Panc1 (cell line): ENCODE measurements around the gene ERBB2. TPM values are rescaled to one million over a fixed set of nuclear protein-coding genes. Genes with fewer than 3 reads are reported as not detected.

Source experiments
- ATAC-seq: fragments of 200-7000 bp; cut with Tn5 transposase; 2 replicates; pipeline ENCODE4 v1.9.1; 2020; ENCODE audit warnings: mild to moderate bottlenecking, moderate library complexity
- BruUV-seq: library from RNA; stranded (reverse); fragments of 400-500 nt; replicated peaks from 2 replicates; lab custom pipeline; 2021; lab: Mats Ljungman, UMichigan
- CTCF ChIA-PET: fragments of 300-600 bp; sonication (Branson Sonifier 250); formaldehyde crosslinking; loops from one replicate; lab custom pipeline; 2022; ENCODE audit warnings: antibody characterized with exemption; lab: Charles Lee
- POLR2A ChIA-PET: fragments of 300-600 bp; sonication (Branson Sonifier 250); formaldehyde crosslinking; loops from one replicate; lab custom pipeline; 2022; ENCODE audit warnings: antibody characterized with exemption; lab: Charles Lee
- DNase-seq: peaks from one replicate; pipeline ENCODE4 v3.0.0-alpha.2; 2010; ENCODE audit warnings: low read depth, low spot score
- H3K27ac ChIP-seq: 2 replicates; pipeline ENCODE4 v1.5.1; 2011; ENCODE audit warnings: mild to moderate bottlenecking, low read length, inconsistent platforms
- H3K27me3 ChIP-seq: fragments of 200-500 bp; sonication (Bioruptor generic); 2 replicates; pipeline ENCODE4 v1.6.0; 2014; ENCODE audit warnings: low read length, inconsistent platforms; ENCODE audit not compliant: control insufficient read depth, insufficient read depth
- H3K36me3 ChIP-seq: fragments of 200-500 bp; sonication (Bioruptor generic); 2 replicates; pipeline ENCODE4 v1.5.1; 2014; ENCODE audit warnings: inconsistent platforms, mild to moderate bottlenecking, low read length, moderate library complexity; ENCODE audit not compliant: control insufficient read depth, insufficient read depth
- H3K4me1 ChIP-seq: 2 replicates; pipeline ENCODE4 v1.5.1; 2011; ENCODE audit warnings: inconsistent platforms, mild to moderate bottlenecking, low read length, moderate library complexity; ENCODE audit not compliant: control insufficient read depth, insufficient read depth
- H3K4me3 ChIP-seq, 2 experiments: 2 replicates each; pipeline ENCODE4 v1.5.1; 2011 to 2012; ENCODE audit warnings: low read depth in 2 of 2, low read length in 2 of 2, mild to moderate bottlenecking in 2 of 2, inconsistent platforms in 1 of 2, moderate library complexity in 1 of 2
- H3K9me3 ChIP-seq: fragments of 200-500 bp; sonication (Bioruptor generic); 2 replicates; pipeline ENCODE4 v1.5.1; 2014; ENCODE audit warnings: low read depth, mild to moderate bottlenecking, inconsistent platforms, low read length, moderate library complexity; ENCODE audit not compliant: control insufficient read depth, insufficient read depth
- CTCF ChIP-seq: fragments of 450-650 bp; IDR thresholded peaks from 2 replicates; pipeline ENCODE4 v1.5.1; 2017; ENCODE audit warnings: mild to moderate bottlenecking
- POLR2AphosphoS5 ChIP-seq: IDR thresholded peaks from 2 replicates; pipeline ENCODE4 v1.6.1; 2012; ENCODE audit warnings: mild to moderate bottlenecking, low read depth, low read length, moderate library complexity
- SIN3A ChIP-seq: IDR thresholded peaks from 2 replicates; pipeline ENCODE4 v1.6.1; 2012; ENCODE audit warnings: low read depth, mild to moderate bottlenecking, low read length, moderate library complexity, borderline replicate concordance; ENCODE audit not compliant: insufficient read depth
- TCF7L2 ChIP-seq: IDR thresholded peaks from 2 replicates; pipeline ENCODE4 v1.6.1; 2011; ENCODE audit warnings: mild to moderate bottlenecking, low read depth, low read length, inconsistent platforms
- in situ Hi-C: cut with HindIII; loops from 2 replicates; pipeline ENCODE4 v1.10.0; 2016; ENCODE audit warnings: low sequenced_read_pairs, low pct_unique_long_range_greater_than_20kb
- intact Hi-C: fragments of 100-400 bp; cut with micrococcal nuclease; formaldehyde crosslinking; loops from one replicate; pipeline ENCODE4 v1.10.0; 2022; ENCODE audit not compliant: unreplicated experiment
- total RNA-seq: library from RNA; stranded (reverse); gene quantifications from one replicate; pipeline ENCODE4 v1.2.1, GENCODE V29; 2021; ENCODE audit not compliant: unreplicated experiment
- TF ChIP-seq, protein P1 (sequence below), 2 experiments: IDR thresholded peaks; 2 replicates each; pipeline ENCODE4 v1.6.1; 2011 to 2012; ENCODE audit warnings: low read depth in 2 of 2, control low read depth in 1 of 2, low read length in 1 of 2, mild to moderate bottlenecking in 1 of 2, moderate library complexity in 1 of 2; ENCODE audit not compliant: insufficient read depth in 1 of 2

Gene ERBB2
- total RNA-seq, 1 experiment from 2014 or later: 68.6 TPM

DNA sequence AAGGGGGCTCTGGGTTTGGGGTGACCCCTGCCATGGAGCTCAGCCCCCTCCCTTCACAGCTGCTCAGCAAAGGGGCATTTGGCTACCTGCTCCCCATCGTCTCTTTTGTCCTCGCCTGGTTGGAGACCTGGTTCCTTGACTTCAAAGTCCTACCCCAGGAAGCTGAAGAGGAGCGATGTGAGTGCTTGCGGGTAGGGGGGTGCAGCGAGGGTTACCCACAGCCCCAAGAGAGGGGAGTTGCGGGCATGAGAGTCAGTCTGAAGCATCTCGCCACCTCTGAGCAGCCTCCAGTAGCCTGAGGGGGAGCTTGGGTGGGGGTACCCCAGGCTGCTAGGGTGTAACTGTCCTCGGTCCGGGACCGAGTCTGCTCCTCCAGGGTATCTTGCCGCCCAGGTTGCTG, 41.5 kb upstream of the ERBB2 start:
- intact Hi-C loops (no loop called here), in situ Hi-C loops (no loop called here)
- no peaks in the 10 kb centered on the region for H3K9me3 ChIP-seq
- H3K4me1 ChIP-seq: peaks cover 6% of the 10 kb centered on the region
- BruUV-seq: no TSS peak
- no peaks in the 10 kb centered on the region for H3K36me3 ChIP-seq
- H3K27ac ChIP-seq: no peak overlapping the region
- ChIA-PET CTCF (no interaction called here), POLR2A (no interaction called here)
- no peak overlapping the region for H3K4me3 ChIP-seq
- DNase-seq (no peak), ATAC-seq (no peak)
- H3K27me3 ChIP-seq: no peaks in the 10 kb centered on the region
- TF ChIP-seq POLR2AphosphoS5: no peak

- DNase-seq (no peak), ATAC-seq (no peak)
- Histone ChIP-seq H3K27me3 (no peaks in the 10 kb centered on the region), H3K36me3 (no peaks in the 10 kb centered on the region), H3K9me3 (no peaks in the 10 kb centered on the region), H3K4me3 (no peak overlapping the region), H3K27ac (no peak overlapping the region), H3K4me1 (peaks cover 8% of the 10 kb centered on the region)
- intact Hi-C loops (no loop called here), in situ Hi-C loops (no loop called here)
- ChIA-PET CTCF (no interaction called here), POLR2A (no interaction called here)
- no TSS peak for BruUV-seq
- TF ChIP-seq SIN3A: no peak
- TF ChIP-seq POLR2AphosphoS5: no peak
Observed at GRCh38 chr17:39658760-39659159, 41.1 kb upstream of the ERBB2 start.

GRCh38 chr17:39659279-39660010, 40.4 kb upstream of the ERBB2 start:
- Histone ChIP-seq H3K9me3 (no peaks in the 10 kb centered on the region), H3K4me1 (peaks cover 15% of the 10 kb centered on the region), H3K27ac (no peak overlapping the region), H3K27me3 (no peaks in the 10 kb centered on the region), H3K4me3 (no peak overlapping the region), H3K36me3 (no peaks in the 10 kb centered on the region)
- DNase-seq (no peak), ATAC-seq (no peak)
- ChIA-PET POLR2A (interaction anchor here (0.6 kb wide), 1 partner anchor 46 kb away, joined by 4 read pairs; no protein-coding TSS in a partner anchor), CTCF (interaction anchor here (0.7 kb wide), 1 partner anchor 40 kb away, joined by 3 read pairs; no protein-coding TSS in a partner anchor)
- BruUV-seq: no TSS peak
- intact Hi-C loops: no loop called here
- in situ Hi-C loops: no loop called here
- TF ChIP-seq POLR2AphosphoS5 (no peak), SIN3A (no peak), TCF7L2 (no peak), CTCF (no peak)
- TF ChIP-seq, protein P1, sequence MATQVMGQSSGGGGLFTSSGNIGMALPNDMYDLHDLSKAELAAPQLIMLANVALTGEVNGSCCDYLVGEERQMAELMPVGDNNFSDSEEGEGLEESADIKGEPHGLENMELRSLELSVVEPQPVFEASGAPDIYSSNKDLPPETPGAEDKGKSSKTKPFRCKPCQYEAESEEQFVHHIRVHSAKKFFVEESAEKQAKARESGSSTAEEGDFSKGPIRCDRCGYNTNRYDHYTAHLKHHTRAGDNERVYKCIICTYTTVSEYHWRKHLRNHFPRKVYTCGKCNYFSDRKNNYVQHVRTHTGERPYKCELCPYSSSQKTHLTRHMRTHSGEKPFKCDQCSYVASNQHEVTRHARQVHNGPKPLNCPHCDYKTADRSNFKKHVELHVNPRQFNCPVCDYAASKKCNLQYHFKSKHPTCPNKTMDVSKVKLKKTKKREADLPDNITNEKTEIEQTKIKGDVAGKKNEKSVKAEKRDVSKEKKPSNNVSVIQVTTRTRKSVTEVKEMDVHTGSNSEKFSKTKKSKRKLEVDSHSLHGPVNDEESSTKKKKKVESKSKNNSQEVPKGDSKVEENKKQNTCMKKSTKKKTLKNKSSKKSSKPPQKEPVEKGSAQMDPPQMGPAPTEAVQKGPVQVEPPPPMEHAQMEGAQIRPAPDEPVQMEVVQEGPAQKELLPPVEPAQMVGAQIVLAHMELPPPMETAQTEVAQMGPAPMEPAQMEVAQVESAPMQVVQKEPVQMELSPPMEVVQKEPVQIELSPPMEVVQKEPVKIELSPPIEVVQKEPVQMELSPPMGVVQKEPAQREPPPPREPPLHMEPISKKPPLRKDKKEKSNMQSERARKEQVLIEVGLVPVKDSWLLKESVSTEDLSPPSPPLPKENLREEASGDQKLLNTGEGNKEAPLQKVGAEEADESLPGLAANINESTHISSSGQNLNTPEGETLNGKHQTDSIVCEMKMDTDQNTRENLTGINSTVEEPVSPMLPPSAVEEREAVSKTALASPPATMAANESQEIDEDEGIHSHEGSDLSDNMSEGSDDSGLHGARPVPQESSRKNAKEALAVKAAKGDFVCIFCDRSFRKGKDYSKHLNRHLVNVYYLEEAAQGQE (IDR thresholded peaks at IDR 0.05; ENCODE audit: insufficient read depth in 1 of 2, low read depth in 2 of 2, low read length in 1 of 2): no peak
